HCEC 1CT (cell line): ENCODE results near the gene SCUBE1.
"Not testable (repeated sequence)": the region's sequence is repeated elsewhere in the genome, so short reads cannot be mapped to it uniquely, and the experiment has no call there.

ENCODE experiments used
- DNase-seq: peaks from one replicate; pipeline ENCODE4 v3.0.0-alpha.2; 2017

The SCUBE1 gene

DNA sequence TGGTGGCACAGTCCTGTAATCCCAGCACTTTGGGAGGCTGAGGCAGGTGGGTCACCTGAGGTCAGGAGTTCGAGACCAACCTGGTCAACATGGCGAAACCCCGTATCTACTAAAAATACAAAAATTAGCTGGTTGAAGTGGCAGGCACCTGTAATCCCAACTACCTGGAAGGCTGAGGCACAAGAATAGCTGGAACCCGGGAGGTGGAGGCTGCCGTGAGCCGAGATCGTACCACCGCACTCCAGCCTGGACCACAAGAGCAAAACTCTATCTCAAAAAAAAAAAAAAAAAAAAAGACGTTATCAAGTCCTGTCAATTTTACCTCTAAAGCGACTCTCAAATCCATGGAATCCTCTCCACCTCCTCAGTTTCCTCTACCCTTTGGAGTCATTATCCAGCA is 12.5 kb upstream of the SCUBE1 start:
- not testable (repeated sequence) for DNase-seq

DNA sequence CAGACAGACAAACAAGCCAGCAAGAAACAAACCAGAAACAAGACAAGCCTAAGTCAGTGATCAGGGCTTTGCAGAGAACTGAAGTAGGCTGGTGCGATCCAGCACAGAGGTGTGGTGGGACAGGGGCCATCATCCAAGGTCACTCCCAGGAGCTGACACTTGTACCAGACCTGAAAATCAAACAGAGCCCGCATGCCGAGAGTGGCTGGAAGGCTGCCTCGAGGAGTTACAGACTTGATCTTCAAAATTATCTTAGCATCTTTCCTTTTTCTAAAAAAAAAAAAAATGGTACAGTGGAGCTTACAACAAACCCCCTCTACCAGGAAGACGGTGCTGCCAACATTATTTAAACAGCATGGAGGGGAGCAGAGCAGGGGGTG is 8.8 kb upstream of the SCUBE1 start:
- no peak for DNase-seq

DNA sequence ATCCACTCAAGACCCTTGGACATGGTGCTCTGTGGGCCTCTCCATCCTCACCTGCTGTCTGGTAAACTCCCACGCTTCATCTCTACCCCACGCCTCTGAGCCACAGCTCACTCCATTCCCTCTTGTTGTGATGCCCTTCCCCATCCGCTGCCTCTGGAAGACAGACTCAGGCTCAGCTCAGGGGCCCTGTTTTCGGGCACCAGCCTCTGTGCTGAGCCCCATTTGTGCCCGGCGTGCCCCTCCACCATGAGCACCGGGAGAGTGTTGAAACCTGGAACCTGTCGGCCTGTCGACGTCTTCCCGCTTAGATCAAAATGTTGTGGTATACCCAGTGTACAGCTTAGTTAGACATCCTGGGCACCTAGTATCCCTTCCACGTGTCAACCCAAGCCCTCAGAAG is 6.5 kb upstream of the SCUBE1 start:
- DNase-seq: no peak

DNA sequence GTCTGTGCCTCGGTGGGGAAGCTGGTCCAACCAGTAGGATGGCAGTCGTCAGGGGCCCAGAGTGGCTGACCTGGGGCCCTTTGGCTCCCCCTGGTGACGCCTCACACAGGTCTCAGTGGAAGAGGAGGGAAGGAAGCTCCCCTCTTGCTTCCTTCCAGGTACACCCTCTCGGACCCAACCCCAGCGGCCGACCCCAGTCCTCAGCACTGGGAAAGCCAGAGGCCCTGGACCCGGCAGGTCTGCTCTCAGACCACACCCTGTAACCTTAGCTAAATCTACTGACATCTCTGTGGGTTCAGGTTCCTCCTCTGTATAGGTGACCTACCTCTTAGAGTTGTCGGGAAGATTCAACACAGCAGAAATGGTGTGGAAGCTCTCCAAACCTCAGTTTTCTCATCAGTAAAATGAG is 3.4 kb upstream of the SCUBE1 start:
- DNase-seq: peak; percentile 18

DNA sequence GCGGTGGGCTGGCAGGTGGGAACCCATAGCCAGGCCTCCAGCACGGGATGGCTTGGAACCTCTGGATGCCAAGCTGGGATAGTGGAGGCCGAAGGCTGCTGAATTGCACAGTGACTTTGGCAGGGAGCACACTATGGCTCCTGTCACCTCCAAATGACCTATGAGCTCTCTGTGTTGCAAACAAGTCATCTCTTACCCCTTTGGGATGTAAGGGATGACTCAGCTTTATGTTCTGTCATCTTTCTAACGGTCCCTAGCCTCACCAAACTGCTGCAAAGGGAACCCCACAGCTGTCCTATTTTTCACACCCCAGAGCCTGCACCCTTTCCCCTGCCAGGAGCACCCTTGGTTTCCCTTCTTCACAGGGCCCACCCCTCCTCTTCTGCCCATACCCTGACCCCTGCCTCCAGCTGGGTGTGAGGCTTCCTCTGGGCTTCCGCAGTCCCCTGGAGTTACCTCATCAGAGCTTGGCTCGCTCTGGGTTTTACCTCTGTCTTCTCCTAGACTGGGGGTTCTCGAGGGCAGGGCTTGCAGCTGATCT is 2.7 kb upstream of the SCUBE1 start:
- DNase-seq: no peak

DNA sequence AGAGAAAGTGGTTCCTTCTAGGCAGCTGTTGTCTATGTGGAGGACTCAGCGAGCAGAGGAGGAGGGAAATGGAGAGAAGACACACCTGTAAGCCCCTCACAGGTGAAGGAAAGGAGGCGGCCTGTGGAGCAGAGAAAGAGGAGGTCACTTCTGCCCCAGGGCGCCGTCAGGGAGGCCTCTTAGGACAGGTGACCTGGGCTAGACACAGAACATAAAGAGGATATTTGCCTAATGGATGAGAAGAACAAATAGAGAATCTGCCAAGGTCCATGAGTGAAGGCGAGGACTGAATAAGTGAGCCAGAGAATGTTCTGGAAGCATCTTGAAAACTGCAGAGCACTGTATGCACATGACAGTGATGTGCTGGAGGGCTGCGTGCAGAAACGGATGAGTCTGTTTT is 2.2 kb upstream of the SCUBE1 start:
- no peak for DNase-seq

DNA sequence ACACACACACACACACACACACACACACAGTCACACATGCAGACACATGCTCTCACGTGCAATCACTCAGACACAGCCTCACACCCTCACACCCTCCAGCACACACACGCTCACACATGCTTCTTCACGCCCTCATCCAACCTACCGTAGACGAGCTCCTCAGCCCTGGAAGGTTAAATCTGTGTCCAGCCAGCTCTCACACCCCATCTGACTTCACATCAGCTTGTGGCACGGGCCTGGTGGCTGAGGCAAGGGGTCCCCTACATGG is 1.3 kb upstream of the SCUBE1 start:
- no peak for DNase-seq

DNA sequence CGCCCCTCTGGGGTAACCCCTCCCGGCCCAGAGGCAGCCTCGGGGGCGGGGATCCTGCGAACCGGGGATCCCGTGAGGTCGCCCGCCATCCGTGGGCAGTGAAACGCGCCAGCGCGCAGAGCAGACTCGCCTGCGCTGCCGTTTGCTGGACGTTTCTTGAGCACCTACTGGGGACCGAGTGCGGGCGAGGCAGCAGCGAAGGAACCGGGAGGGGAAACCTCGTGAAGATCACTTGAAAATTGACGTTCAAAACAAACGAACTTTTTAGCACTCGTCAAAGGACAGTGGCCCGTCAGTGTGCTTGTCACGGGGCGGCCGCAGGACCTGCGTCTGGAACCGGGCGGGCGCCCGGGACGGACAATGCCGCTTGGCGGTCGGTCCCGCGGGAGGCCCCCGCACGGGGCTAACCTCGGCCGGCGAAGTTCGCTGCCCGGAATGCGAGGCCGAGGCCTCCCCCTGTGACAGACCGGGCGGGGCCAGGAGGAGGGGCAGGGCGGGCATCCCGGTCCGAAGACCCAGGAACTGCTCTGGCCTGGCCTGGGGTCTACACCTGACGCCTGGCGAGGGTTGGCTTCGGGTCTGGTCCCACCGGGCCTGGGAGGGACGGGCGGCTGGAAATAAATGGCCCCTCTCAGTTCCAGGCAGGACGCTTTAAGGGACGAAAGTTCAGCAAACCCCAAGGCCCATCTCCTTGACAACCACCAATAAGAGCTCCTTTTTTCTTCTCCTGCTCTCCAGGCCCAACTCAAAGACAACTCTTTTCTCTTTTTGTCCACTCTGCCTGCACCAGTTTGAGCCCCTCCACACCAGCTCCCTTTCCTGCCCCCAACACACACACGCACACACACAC is 723 bp upstream of the SCUBE1 start:
- no peak for DNase-seq

DNA sequence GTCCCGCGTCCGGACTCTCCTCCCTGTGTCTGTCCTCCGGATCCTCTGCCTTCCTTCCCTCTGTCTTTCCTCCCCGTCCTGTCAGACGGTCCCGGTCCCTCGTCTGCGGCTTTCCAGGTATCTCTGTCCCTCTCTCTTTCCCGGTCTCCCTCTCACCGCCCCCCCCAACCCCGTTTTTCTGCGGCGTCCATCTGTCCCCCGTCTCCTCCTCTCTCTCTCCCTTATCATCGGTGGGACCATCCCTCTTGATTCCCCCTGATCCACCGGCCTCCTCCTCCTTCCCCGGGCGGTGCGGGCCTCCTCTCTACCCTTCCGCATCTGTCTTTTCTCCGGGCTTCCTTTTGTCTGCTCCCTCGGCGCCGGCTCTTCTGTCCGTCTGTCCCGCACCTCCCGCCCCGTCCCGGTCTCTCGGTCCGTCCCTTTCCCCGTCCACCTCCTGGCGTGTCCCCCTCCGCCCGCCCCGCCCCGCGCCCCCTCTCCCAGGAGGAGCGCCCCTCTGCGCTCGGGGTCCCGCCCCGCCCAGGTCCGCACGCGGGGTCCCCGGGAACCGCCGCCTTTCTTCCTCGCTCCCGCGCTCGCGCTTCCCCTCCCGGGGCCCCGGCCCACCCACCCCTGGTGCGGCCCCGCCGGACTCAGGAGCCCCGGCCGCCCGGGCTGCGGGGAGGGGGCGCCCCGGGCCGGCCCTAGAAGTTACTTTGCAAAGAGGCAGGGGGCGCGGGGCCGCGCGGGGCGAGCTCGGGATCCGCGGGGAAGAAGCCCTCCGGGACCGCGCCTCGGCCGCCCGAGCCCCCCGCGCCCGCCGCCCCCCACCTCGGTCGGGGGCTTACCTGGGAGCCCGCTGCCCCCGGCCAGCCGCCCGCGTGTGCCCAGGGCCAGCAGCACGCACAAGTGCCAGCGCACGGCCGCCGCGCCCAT is 568 bp downstream of the SCUBE1 start:
- DNase-seq: no peak

DNA sequence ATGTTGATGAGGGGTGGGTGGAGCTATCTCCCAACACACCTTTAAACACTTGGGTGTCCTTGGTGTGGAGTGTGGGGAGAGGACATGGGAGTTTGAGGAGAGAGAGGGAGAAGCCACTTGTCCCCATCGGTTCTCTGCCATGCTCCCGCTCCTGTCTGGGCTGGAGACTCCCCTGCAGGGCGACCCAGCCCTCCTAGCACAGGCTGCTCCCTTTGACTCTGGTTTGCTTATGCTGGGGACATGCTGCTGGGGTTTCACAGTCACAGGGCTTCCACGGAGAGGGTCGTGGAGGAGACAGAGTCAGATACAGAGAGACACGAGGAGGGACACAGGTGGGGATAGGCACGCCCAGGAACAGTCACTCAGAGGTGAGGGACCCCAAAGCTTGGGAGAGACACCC is 1.6 kb downstream of the SCUBE1 start:
- no peak for DNase-seq

DNA sequence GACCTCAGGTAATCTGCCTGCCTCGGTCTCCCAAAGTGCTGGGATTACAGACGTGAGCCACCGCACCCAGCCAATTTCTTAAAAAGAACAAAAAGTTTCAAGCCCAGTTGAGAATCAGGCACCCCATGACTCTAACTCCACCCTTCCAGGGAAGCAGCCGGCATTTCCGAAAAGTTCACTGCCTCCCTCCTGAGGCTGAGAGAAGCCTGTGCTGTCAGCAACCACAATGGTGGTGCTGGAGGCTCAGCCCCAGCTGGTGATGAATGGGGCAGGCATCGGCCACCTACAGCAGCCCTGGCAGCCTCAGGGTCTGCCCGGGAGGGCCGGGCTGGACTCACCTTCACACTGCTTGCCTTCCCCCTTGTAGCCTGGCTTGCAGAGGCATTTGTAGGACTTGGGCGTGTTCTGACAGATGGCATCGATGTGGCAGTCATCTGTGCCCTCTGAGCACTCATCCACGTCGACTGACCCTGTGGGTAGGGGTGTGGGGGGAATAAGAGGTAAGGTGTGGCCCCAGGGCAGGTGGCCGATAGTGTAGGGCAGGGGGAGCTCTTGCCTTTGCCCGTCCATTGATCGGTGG is 4.3 kb downstream of the SCUBE1 start:
- no peak for DNase-seq

DNA sequence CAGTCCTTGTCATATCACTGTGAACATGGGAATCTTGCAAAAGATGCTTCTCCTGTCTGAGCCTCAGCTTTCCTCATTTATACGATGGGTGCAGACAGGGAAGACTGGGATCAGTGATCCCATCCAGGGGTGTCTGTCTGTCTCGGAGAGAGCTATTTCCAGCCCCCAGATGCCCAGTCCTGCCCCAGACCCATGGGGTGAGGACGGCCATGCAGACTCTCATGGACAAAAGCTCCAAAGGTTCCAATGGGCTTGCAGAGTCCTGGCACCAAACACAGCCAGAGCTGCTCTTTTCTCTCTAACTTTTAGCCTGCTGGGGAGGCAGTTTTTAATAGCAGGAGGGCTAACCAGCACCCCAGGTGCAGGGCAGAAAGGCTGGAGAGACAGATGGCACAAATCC is 5.2 kb downstream of the SCUBE1 start:
- DNase-seq: no peak

DNA sequence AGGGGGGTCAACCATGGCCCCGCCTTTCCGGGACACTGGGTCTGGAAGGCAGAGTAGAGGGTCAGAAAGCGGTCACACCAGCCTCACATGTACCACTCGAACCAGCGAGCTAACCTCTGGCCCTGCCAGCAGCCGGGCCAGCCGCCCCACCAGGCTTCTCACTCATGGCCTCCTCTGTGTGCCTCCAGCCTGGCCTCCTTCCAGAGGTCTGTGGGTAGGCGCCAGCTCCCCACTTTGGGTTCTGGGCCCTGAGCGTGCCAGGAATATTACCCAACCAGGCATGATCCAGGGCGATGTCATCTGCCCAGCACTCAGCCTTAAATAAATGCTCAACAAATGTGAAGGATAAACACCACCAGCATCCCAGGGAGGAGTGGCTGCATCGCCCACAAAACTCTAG is 5.8 kb downstream of the SCUBE1 start:
- no peak for DNase-seq

DNA sequence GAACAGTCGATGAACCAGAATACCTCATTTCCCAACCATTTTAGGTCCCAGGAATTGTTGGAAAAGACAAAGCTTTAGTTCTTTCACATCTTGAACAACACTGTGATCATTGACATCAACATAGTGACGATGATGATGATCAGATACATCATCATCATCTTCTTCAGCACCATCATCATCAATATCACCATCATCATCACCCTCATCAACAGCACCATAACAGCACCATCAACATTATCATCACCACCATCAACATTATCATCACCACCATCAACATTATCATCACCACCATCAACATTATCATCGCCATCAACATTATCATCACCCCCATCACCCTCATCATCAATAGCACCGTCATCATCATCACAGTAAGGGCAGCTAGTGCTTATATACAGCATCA is 8.8 kb downstream of the SCUBE1 start:
- no peak for DNase-seq

DNA sequence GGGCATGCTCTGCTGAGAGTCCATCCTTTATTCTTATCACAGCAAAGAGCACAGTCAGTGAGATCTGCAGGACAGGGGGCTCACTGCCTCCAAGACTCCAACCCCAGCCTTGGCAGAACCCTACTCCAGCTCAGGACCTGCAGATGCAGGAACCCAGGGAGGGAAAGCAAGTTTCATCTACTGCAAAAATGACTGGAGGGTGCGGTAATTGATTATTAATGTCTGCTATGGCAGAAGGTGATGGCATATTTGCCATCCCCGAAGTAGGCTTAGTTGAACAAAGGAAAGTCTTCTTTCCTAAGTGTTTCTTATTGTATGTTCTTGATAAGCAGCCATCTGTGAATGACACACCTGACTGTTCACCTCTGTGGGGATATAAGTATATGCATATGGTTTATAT is 9.2 kb downstream of the SCUBE1 start:
- no peak for DNase-seq

DNA sequence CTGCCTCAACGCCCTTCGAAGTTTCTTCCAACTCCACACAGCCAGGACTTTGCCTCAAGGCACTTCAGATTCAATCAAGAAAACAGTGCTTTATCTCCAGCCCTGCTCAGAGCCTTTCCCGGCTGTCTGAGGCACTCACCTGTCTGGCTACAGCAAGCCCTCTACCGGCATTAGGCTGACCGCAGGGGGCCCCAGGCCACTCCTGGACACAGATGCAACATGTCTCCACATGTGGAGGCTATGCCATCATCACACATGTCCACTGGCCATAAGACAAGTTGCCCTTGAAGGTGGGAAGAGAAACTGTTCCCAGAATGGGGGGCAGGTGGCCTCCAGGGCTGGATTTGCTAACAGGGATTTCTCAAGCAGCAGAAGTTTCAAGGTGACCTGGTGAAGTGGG is 10.0 kb downstream of the SCUBE1 start:
- DNase-seq: no peak

DNA sequence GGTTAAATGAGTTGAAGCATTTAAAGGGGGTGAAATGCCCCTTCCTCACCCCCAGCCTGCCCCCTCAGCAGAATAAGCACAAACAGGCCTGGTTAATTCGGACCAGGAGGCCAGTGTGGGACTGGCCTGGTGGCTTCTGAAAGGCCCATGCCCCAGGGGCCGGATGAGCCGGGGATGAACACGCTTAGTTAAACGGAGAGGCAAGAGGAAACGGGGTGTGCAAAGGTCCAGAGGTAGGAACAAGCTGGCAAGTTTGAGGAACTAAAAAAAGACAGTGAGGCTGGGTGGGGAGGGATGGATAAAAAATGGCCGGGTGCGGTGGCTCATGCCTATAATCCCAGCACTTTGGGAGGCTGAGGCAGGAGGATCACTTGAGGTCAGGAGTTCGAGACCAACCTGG is 11.5 kb downstream of the SCUBE1 start:
- no peak for DNase-seq

DNA sequence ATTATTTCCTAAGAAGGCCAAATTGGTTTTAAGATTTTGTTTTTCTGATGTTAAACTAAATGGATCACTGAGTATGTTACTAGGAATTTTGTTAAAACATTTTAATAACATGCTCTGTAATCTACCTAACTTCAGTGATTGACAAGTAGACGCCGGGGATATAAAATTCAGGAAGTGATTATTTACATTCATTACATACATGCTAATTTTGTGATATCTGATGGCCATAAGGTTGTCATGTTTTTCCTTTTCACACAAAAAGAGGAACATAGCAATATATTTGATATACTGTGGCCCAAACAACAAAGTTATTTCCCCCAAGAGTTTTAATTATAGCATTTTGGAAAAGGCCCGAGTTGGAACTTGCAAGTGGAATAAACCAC is 12.1 kb downstream of the SCUBE1 start:
- no peak for DNase-seq

DNA sequence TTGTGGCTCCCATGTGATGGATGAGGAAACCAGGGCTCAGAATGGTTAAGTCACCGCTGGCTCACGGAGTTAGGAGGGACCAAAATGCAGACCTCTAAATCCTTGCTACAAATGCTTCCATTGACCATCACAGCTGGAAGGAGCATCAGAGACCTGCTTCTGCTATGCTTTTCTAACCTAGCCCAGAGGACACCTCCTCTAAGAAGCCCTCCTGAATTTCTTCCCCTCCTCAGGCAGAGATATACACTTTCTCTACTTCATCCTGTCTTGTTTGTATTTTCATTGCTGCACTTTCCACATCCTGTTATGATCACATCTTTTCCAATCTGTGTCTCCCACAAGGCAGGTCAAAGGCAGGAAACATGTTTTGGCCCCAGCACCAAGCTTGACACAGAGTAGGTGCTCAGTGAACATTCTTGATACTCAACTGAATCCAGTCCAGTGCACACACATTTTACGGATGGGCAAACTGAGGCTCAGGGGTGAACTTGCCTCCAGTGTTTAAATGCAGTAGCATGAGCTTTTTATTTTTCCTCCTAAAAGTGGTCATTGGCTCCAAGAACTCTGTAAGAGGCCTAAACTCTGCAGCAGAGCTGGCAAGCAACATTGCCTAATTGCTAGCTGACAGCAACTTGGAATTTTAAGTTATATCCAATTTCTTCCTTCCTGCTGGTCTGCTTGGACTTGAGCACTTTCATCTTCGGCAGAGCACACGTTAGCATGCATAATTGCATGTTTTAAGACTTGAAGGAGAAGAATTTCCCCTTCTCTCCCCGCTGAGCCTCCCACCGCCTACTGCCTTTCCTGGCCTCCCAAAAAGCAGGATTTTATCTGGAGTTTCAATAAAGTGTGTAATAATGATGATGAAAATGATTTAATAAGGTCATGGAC is 12.7 kb downstream of the SCUBE1 start:
- DNase-seq: no peak

DNA sequence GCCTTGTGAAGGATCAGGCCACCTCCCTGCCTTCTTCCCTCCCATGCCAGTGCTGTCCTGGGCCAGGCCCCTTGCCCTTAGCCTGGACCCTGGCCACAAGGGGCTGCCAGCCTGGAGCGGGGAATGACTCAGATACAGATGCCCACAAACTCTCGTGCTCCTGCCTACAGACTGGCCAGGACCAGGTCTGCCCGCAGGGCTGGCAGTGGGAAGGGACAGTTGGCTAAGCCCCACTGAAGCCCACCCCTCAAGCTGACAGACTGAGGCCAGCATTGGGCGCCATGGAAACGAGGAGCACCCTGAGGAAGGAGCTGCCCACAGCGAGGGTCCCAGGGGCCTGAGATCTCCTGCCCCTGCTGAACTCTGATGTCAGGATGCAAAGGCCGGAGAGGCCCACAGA is 14.1 kb downstream of the SCUBE1 start:
- no peak for DNase-seq

DNA sequence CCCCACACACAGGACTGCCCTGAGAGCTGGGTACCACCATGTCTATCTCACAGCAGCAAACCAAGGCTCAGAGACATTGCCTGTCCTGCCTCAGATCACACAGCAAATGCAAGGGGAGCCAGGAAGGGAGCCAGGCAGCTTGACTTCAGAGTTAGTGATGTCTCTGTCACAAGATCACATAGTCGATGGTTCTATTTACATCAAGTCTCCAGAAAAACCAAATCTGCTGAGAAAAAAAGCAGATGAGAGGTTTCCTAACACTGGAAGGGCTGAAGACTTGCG is 16.1 kb downstream of the SCUBE1 start:
- no peak for DNase-seq

DNA sequence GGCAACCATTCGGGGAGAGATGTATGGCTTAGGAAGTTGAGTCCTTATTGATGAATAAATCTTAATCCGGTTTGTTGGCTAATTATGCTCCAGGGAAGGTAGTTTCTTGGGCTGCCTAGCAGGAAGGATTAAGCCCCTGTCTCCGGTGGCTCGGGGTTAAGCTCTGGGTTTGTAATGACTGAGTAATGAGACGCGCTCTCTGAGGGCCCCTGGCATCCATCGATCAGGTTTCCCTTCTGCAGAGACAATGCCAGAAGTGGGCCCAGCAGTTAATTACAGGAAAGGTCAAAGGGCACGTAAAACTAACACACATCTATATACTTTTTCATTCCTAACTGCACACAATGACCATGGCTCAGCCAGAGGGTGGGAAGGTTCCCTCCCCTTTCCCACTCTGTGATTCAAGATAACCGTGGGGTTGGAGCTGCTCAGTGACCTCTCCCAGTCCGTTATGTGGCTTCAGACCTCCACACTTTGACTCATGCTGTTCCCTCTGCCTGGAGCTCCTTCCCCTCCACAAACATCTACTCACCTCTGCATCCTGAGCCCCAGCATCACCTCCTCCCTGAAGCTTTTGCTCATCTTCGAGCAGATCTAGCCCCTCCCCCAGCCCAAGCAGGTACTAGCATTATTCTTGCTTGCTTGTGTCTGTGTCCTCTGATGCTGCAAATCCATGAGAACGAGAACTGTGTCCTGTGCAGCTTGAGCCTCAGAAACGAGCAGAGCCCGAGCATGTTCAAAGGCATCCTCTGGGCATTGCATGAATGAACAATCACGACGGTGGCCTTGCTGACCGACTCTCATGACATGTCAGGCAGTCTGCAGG is 16.6 kb downstream of the SCUBE1 start:
- DNase-seq: no peak
